Right atrium auricular region (tissue), 2 donors: ENCODE results near the gene TCF12. TPM values are rescaled to one million over a fixed set of nuclear protein-coding genes. Genes with fewer than 3 reads are reported as not detected.

ENCODE experiments used
- DNase-seq: peaks from one replicate; pipeline ENCODE4 v3.0.0-alpha.2; 2019; ENCODE audit warnings: low spot score
- H3K27ac ChIP-seq, 2 donors: fragments of 200-600 bp; sonication (generic); 1 replicate in 1 of 2; 2 replicates in 1 of 2; pipeline ENCODE4 v1.5.1; 2016 to 2019
- H3K27me3 ChIP-seq, 2 donors: fragments of 200-600 bp; sonication (generic); one replicate each; pipeline versions ENCODE4 v1.5.1 to v1.6.0; 2017 to 2019
- H3K36me3 ChIP-seq: fragments of 200-600 bp; sonication (generic); one replicate; pipeline ENCODE4 v1.5.1; 2016
- H3K4me1 ChIP-seq, 2 donors: fragments of 200-600 bp; sonication (generic); one replicate each; pipeline versions ENCODE4 v1.5.1 to v1.6.0; 2017 to 2019
- H3K4me3 ChIP-seq, 2 donors: fragments of 200-600 bp; sonication (generic); 1 replicate in 1 of 2; 2 replicates in 1 of 2; pipeline ENCODE4 v1.5.1; 2017 to 2019; ENCODE audit warnings: mild to moderate bottlenecking in 1 of 2, moderate library complexity in 1 of 2
- H3K9me3 ChIP-seq, 2 donors: fragments of 200-600 bp; sonication (generic); one replicate each; pipeline ENCODE4 v1.5.1; 2019
- total RNA-seq, 2 donors: library from RNA; depleted of rRNA; stranded (reverse); fragments of >200 nt; gene quantifications; one replicate each; pipeline ENCODE4 v1.1.0, GENCODE V29; 2016
- TF ChIP-seq, protein P1 (sequence below), 2 donors: fragments of 200-600 bp; sonication (generic); IDR thresholded peaks; one replicate each; pipeline ENCODE4 v1.5.1; 2019; ENCODE audit warnings: antibody characterized with exemption in 2 of 2

TCF12 gene
- total RNA-seq, 2 donors from 2014 or later = 35.2 to 40.0 TPM

DNA sequence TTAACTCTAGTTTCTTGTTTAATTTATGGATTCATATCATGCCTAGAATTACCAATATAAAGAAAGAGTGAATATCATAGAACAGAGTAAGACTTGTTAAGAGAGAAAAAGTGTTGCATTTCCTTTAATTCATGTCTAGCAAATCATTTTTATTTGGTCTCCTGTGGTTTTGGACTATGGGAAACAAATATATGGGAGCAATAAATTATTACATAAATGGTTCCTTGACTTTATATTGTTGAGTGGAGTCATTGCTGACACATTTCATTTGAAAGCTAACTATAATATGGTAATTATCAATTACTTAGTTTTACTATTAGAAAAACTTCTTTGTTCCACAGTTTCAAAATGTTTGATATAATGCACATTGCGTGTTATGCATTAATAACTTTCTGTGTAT is 313.1 kb downstream of the TCF12 start:
- DNase-seq = no peak
- Histone ChIP-seq H3K4me3 (no peak overlapping the region), H3K4me1 (peaks cover 0 to 4% of the 10 kb centered on the region in 2 donors), H3K27me3 (no peaks in the 10 kb centered on the region), H3K9me3 (no peaks in the 10 kb centered on the region), H3K27ac (no peak overlapping the region), H3K36me3 (peaks cover 23% of the 10 kb centered on the region)
- TF ChIP-seq, protein P1, sequence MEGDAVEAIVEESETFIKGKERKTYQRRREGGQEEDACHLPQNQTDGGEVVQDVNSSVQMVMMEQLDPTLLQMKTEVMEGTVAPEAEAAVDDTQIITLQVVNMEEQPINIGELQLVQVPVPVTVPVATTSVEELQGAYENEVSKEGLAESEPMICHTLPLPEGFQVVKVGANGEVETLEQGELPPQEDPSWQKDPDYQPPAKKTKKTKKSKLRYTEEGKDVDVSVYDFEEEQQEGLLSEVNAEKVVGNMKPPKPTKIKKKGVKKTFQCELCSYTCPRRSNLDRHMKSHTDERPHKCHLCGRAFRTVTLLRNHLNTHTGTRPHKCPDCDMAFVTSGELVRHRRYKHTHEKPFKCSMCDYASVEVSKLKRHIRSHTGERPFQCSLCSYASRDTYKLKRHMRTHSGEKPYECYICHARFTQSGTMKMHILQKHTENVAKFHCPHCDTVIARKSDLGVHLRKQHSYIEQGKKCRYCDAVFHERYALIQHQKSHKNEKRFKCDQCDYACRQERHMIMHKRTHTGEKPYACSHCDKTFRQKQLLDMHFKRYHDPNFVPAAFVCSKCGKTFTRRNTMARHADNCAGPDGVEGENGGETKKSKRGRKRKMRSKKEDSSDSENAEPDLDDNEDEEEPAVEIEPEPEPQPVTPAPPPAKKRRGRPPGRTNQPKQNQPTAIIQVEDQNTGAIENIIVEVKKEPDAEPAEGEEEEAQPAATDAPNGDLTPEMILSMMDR (IDR thresholded peaks at IDR 0.05) = no peak

GRCh38 chr15:57234156-57234555 is 315.7 kb downstream of the TCF12 start:
- no peak for DNase-seq
- Histone ChIP-seq H3K36me3 (peaks cover 23% of the 10 kb centered on the region), H3K27ac (no peak overlapping the region)

DNA sequence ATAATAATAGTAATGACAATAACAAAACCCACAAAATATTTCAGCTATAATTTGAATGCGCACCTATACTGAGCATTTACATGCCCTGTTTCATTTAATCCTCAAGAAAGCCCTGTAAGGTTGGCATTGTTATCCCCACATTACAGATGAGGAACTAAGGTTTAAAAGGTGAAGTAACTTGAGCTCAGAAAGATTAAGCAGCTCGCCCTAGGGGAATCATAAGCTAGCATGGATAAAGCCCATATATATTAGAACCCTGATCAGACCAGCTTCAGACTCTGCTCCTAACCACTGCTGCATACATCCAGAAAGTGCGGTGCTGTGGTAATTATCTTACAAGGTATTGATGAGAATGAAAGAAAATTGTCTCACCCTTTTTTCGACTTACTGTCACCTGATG is 316.7 kb downstream of the TCF12 start:
- H3K4me3 ChIP-seq = no peak overlapping the region
- DNase-seq = no peak
- TF ChIP-seq, protein P1 (IDR thresholded peaks at IDR 0.05) = no peak
- H3K27ac ChIP-seq = no peak overlapping the region
- peaks cover 23% of the 10 kb centered on the region for H3K36me3 ChIP-seq
- H3K27me3 ChIP-seq = no peaks in the 10 kb centered on the region
- H3K4me1 ChIP-seq = no peaks in the 10 kb centered on the region
- H3K9me3 ChIP-seq = no peaks in the 10 kb centered on the region

More at GRCh38 chr15:57234156-57234555, 315.7 kb downstream of the TCF12 start:
- Histone ChIP-seq H3K27me3 (no peaks in the 10 kb centered on the region), H3K4me1 (no peaks in the 10 kb centered on the region), H3K4me3 (no peak overlapping the region), H3K9me3 (no peaks in the 10 kb centered on the region)
- TF ChIP-seq, protein P1 (IDR thresholded peaks at IDR 0.05) = no peak

DNA sequence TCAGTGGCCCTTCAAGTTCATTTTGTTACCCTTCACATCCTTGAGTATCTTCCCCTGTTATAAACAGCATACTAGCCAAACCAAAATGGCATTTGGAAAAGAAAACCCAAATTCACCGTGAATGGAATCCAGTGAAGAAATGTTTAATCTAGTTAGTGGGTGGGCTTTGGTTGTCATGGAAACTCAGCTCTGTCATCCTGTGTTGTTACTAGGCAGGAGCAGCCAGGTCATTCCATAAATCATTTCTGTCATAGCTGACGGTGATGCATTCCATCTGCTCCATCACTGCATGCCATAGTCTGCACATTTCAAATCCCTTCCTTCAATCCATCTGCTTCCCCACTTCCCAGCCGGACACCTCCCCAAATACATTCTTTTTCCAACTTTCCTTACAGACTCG is 317.4 kb downstream of the TCF12 start:
- DNase-seq = no peak
- peaks cover 23% of the 10 kb centered on the region for H3K36me3 ChIP-seq
- H3K4me3 ChIP-seq = no peak overlapping the region
- no peaks in the 10 kb centered on the region for H3K9me3 ChIP-seq
- H3K27me3 ChIP-seq = no peaks in the 10 kb centered on the region
- H3K27ac ChIP-seq = no peak overlapping the region
- TF ChIP-seq, protein P1 (IDR thresholded peaks at IDR 0.05) = no peak
- no peaks in the 10 kb centered on the region for H3K4me1 ChIP-seq

- H3K9me3 ChIP-seq = no peaks in the 10 kb centered on the region
- no peak for DNase-seq
- TF ChIP-seq, protein P1 (IDR thresholded peaks at IDR 0.05) = no peak
- no peaks in the 10 kb centered on the region for H3K4me1 ChIP-seq
- no peak overlapping the region for H3K27ac ChIP-seq
- H3K4me3 ChIP-seq = no peak overlapping the region
- H3K36me3 ChIP-seq = peaks cover 23% of the 10 kb centered on the region
- H3K27me3 ChIP-seq = no peaks in the 10 kb centered on the region
These were observed 318.3 kb downstream of the TCF12 start for GRCh38 chr15:57236561-57237300.

GRCh38 chr15:57237301-57237642 is 318.8 kb downstream of the TCF12 start:
- TF ChIP-seq, protein P1 (IDR thresholded peaks at IDR 0.05) = no peak
- Histone ChIP-seq H3K9me3 (no peaks in the 10 kb centered on the region), H3K27me3 (no peaks in the 10 kb centered on the region), H3K36me3 (peaks cover 21% of the 10 kb centered on the region), H3K4me1 (no peaks in the 10 kb centered on the region), H3K27ac (no peak overlapping the region), H3K4me3 (no peak overlapping the region)
- no peak for DNase-seq
